Fibroblast of mammary gland (primary cell): ENCODE measurements around the gene CDR2.

Experiments
- DNase-seq: peaks from one replicate; pipeline ENCODE4 v3.0.0-alpha.2; 2010; ENCODE audit warnings: low read depth
- H3K4me3 ChIP-seq: 2 replicates; pipeline ENCODE4 v1.5.1; 2011; ENCODE audit warnings: low read depth, mild to moderate bottlenecking, low read length, moderate library complexity; ENCODE audit not compliant: control insufficient read depth
- CTCF ChIP-seq: conservative IDR thresholded peaks from 2 replicates; pipeline ENCODE4 v1.5.1; 2011; ENCODE audit warnings: low read depth, low read length, inconsistent platforms; ENCODE audit not compliant: control insufficient read depth, insufficient read depth

Gene CDR2

GRCh38 chr16:22323173-22323958 lies 51.1 kb downstream of the CDR2 start:
- DNase-seq, result no peak
- no peak overlapping the region for H3K4me3 ChIP-seq
- TF ChIP-seq CTCF, result no peak

- TF ChIP-seq CTCF, result no peak
- DNase-seq, result no peak
- H3K4me3 ChIP-seq, result no peak overlapping the region
Measured at GRCh38 chr16:22322741-22323140, 51.7 kb downstream of the CDR2 start.

GRCh38 chr16:22322021-22322471 lies 52.4 kb downstream of the CDR2 start:
- H3K4me3 ChIP-seq, result no peak overlapping the region
- DNase-seq, result no peak
- no peak for TF ChIP-seq CTCF

- DNase-seq, result peak; percentile 76
- peak; percentile 88 for TF ChIP-seq CTCF
- H3K4me3 ChIP-seq, result no peak overlapping the region
Measured at GRCh38 chr16:22321340-22322001, 52.9 kb downstream of the CDR2 start.

GRCh38 chr16:22320572-22321339 lies 53.7 kb downstream of the CDR2 start:
- no peak for DNase-seq
- no peak overlapping the region for H3K4me3 ChIP-seq
- TF ChIP-seq CTCF, result no peak

- peak; percentile 55 for TF ChIP-seq CTCF
- DNase-seq, result peak; percentile 39
- H3K4me3 ChIP-seq, result no peak overlapping the region
Measured at GRCh38 chr16:22318690-22319358, 55.6 kb downstream of the CDR2 start.
